ENCODE data around the gene BRD7. TPM values are rescaled to one million over a fixed set of nuclear protein-coding genes. Genes with fewer than 3 reads are reported as not detected.

The BRD7 gene
- polyA plus RNA-seq, 2 of the 4 experiments (the other 2 are of a cell fraction) = 60.4 to 94.5 TPM

- CTCF ChIA-PET = interaction anchor here (0.8 to 1.9 kb wide), 8 partner anchors 8 to 249 kb away, joined by 3 to 4 read pairs (median 3); partner anchors contain the start of gene CNEP1R1
- no peak for ATAC-seq
- TF ChIP-seq ZFP36 (IDR thresholded peaks at IDR 0.05; ENCODE audit: borderline replicate concordance, partially characterized antibody) = peak; percentile 46
- TF ChIP-seq E2F6 (IDR thresholded peaks at IDR 0.05; ENCODE audit: borderline replicate concordance, low read depth) = no peak
- 69% methylated on average over 13 of the region's 13 CpGs for WGBS (ENCODE audit: missing lambda C conversion rate)
- Histone ChIP-seq H3K9me3 (no peaks in the 10 kb centered on the region), H3K4me3 (no peak overlapping the region), H3K4me1 (no peaks in the 10 kb centered on the region), H3K27ac (no peak overlapping the region), H3K4me2 (no peak overlapping the region)
- no peak for FAIRE-seq
- POLR2A ChIA-PET = no interaction called here
- no peak for DNase-seq (ENCODE audit: low read depth in 1 of 2, low spot score in 1 of 2)
Observed at GRCh38 chr16:50273888-50274325, 94.9 kb downstream of the BRD7 start.

GRCh38 chr16:50273382-50273690, 95.5 kb downstream of the BRD7 start:
- no peaks in the 10 kb centered on the region for H3K4me1 ChIP-seq
- 93% methylated on average over 2 of the region's 2 CpGs for WGBS (ENCODE audit: missing lambda C conversion rate)
- no peak for DNase-seq (ENCODE audit: low read depth in 1 of 2, low spot score in 1 of 2)
- no peak overlapping the region for H3K4me2 ChIP-seq
- ATAC-seq = no peak
- H3K27ac ChIP-seq = no peak overlapping the region
- no peak for FAIRE-seq
- ChIA-PET CTCF (interaction anchor here (0.8 to 2.0 kb wide), 7 partner anchors 8 to 533 kb away, joined by 3 to 7 read pairs (median 3); partner anchors contain the start of gene CNEP1R1), POLR2A (no interaction called here)
- H3K9me3 ChIP-seq = no peaks in the 10 kb centered on the region
- TF ChIP-seq ELK1 (IDR thresholded peaks at IDR 0.05; ENCODE audit: low read depth, low read length) = no peak
- no peak for TF ChIP-seq TFCP2L1 (CRISPR knock-in tag; IDR thresholded peaks at IDR 0.05)
- no peak for TF ChIP-seq HOXB13 (CRISPR knock-in tag; IDR thresholded peaks at IDR 0.05; ENCODE audit: low read depth)
- TF ChIP-seq RFX5 (IDR thresholded peaks at IDR 0.05) = no peak
- TF ChIP-seq ZFP36 (IDR thresholded peaks at IDR 0.05; ENCODE audit: borderline replicate concordance, partially characterized antibody) = no peak
- TF ChIP-seq EHF (CRISPR knock-in tag; IDR thresholded peaks at IDR 0.05) = no peak
- no peak for TF ChIP-seq RARB (CRISPR knock-in tag; IDR thresholded peaks at IDR 0.05)
- no peak for TF ChIP-seq NPAS2 (CRISPR knock-in tag; IDR thresholded peaks at IDR 0.05; ENCODE audit: borderline replicate concordance)
- no peak for TF ChIP-seq MAX (IDR thresholded peaks at IDR 0.05)
- no peak for TF ChIP-seq EP300 (IDR thresholded peaks at IDR 0.05)
- no peak for TF ChIP-seq E2F6 (IDR thresholded peaks at IDR 0.05; ENCODE audit: borderline replicate concordance, low read depth)
- TF ChIP-seq REST (IDR thresholded peaks at IDR 0.05) = no peak
- no peak for TF ChIP-seq CBX8 (IDR thresholded peaks at IDR 0.05)
- no peak for TF ChIP-seq FOXS1 (CRISPR knock-in tag; IDR thresholded peaks at IDR 0.05)
- no peak for TF ChIP-seq NR3C1 (IDR thresholded peaks at IDR 0.05)
- no peak for TF ChIP-seq HDAC2 (IDR thresholded peaks at IDR 0.05)
- no peak for TF ChIP-seq RAD21 (conservative IDR thresholded peaks at IDR 0.05 in 1 of 2, IDR thresholded peaks at IDR 0.05 in 1 of 2)
- TF ChIP-seq MAZ (IDR thresholded peaks at IDR 0.05; ENCODE audit: borderline replicate concordance, low read depth, low read length) = no peak
- TF ChIP-seq PBX3 (IDR thresholded peaks at IDR 0.05) = no peak
- TF ChIP-seq MYC (IDR thresholded peaks at IDR 0.05; ENCODE audit: borderline replicate concordance, low read length) = no peak
- no peak overlapping the region for H3K4me3 ChIP-seq

All from A549 (cell line).